IMR-90 (cell line): ENCODE results near the gene GNE.

Experiments used
- BHLHE40 ChIP-seq: fragments of 150-350 bp; IDR thresholded peaks from 2 replicates; pipeline ENCODE4 v1.6.1; 2016; ENCODE audit warnings: mild to moderate bottlenecking, low read depth, low read length
- CEBPB ChIP-seq: IDR thresholded peaks from 2 replicates; pipeline ENCODE4 v1.6.1; 2012; ENCODE audit warnings: low read depth, low read length, improper control_type of control experiment
- CHD1 ChIP-seq: IDR thresholded peaks from 2 replicates; pipeline ENCODE4 v1.6.1; 2012; ENCODE audit warnings: low read depth, low read length, improper control_type of control experiment
- CTCF ChIP-seq: conservative IDR thresholded peaks from 2 replicates; pipeline ENCODE4 v1.5.1; 2012; ENCODE audit warnings: mild to moderate bottlenecking, low read depth, low read length, improper control_type of control experiment
- FOS ChIP-seq: fragments of 150-350 bp; IDR thresholded peaks from 2 replicates; pipeline ENCODE4 v1.6.1; 2016; ENCODE audit warnings: low read depth, low read length
- MAFK ChIP-seq: IDR thresholded peaks from 2 replicates; pipeline ENCODE4 v1.6.1; 2012; ENCODE audit warnings: low read depth, low read length, improper control_type of control experiment
- MXI1 ChIP-seq: IDR thresholded peaks from 2 replicates; pipeline ENCODE4 v1.6.1; 2012; ENCODE audit warnings: low read depth, mild to moderate bottlenecking, low read length, moderate library complexity, borderline replicate concordance
- POLR2A ChIP-seq: IDR thresholded peaks from 2 replicates; pipeline ENCODE4 v1.6.1; 2012; ENCODE audit warnings: mild to moderate bottlenecking, low read depth, low read length
- RAD21 ChIP-seq: IDR thresholded peaks from 2 replicates; pipeline ENCODE4 v1.6.1; 2012; ENCODE audit warnings: low read length, improper control_type of control experiment
- RCOR1 ChIP-seq: IDR thresholded peaks from 2 replicates; pipeline ENCODE4 v1.6.1; 2012; ENCODE audit warnings: mild to moderate bottlenecking, low read length, improper control_type of control experiment; ENCODE audit not compliant: insufficient replicate concordance
- RFX5 ChIP-seq: IDR thresholded peaks from 2 replicates; pipeline ENCODE4 v1.8.0; 2012; ENCODE audit warnings: low read depth, mild to moderate bottlenecking, low read length, moderate library complexity
- SMC3 ChIP-seq: fragments of 150-350 bp; IDR thresholded peaks from 2 replicates; pipeline ENCODE4 v1.6.1; 2016; ENCODE audit warnings: low read depth, mild to moderate bottlenecking, antibody characterized with exemption, low read length, moderate library complexity
- USF2 ChIP-seq: fragments of 150-350 bp; IDR thresholded peaks from 2 replicates; pipeline ENCODE4 v1.6.1; 2017; ENCODE audit warnings: mild to moderate bottlenecking, antibody characterized with exemption, low read length, low read depth
- TF ChIP-seq, protein P1 (sequence below): fragments of 150-350 bp; IDR thresholded peaks from 2 replicates; pipeline ENCODE4 v1.6.1; 2016; ENCODE audit warnings: low read depth, mild to moderate bottlenecking, low read length, moderate library complexity, borderline replicate concordance

GRCh38 chr9:36213989-36214388 lies 44.3 kb downstream of the GNE start:
- TF ChIP-seq RAD21 (no peak), SMC3 (no peak), CTCF (no peak), POLR2A (no peak), MXI1 (no peak), RFX5 (no peak), CEBPB (no peak), CHD1 (no peak), BHLHE40 (no peak), USF2 (no peak), MAFK (no peak), RCOR1 (no peak), FOS (no peak)
- TF ChIP-seq, protein P1, sequence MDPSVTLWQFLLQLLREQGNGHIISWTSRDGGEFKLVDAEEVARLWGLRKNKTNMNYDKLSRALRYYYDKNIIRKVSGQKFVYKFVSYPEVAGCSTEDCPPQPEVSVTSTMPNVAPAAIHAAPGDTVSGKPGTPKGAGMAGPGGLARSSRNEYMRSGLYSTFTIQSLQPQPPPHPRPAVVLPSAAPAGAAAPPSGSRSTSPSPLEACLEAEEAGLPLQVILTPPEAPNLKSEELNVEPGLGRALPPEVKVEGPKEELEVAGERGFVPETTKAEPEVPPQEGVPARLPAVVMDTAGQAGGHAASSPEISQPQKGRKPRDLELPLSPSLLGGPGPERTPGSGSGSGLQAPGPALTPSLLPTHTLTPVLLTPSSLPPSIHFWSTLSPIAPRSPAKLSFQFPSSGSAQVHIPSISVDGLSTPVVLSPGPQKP = no peak
